Bronchial epithelial cell (primary cell): Measurements from ENCODE around the gene NPR3. TPM values are rescaled to one million over a fixed set of nuclear protein-coding genes. Genes with fewer than 3 reads are reported as not detected.

ENCODE experiments used
- DNase-seq: peaks from one replicate; pipeline ENCODE4 v3.0.0-alpha.2; 2010; ENCODE audit warnings: low read depth
- FAIRE-seq: peaks from 2 replicates; lab custom pipeline; 2011; peaks lifted over from hg19 to GRCh38; lab: Jason Lieb, UNC
- H3K27me3 ChIP-seq: 2 replicates; pipeline ENCODE4 v1.5.1; 2011; ENCODE audit warnings: low read length; ENCODE audit not compliant: control insufficient read depth, insufficient read depth
- H3K36me3 ChIP-seq: 2 replicates; pipeline ENCODE4 v1.5.1; 2011; ENCODE audit warnings: low read length; ENCODE audit not compliant: control insufficient read depth, insufficient read depth
- H3K4me3 ChIP-seq: 2 replicates; pipeline ENCODE4 v1.5.1; 2011; ENCODE audit warnings: mild to moderate bottlenecking, low read depth, low read length, control low read depth
- CTCF ChIP-seq: IDR thresholded peaks from 2 replicates; pipeline ENCODE4 v1.5.1; 2011; ENCODE audit warnings: mild to moderate bottlenecking, moderate library complexity, low read length, control low read depth, inconsistent platforms; ENCODE audit not compliant: insufficient read depth, severe bottlenecking
- total RNA-seq: library from RNA; depleted of rRNA; stranded (reverse); fragments of >200 nt; gene quantifications from 2 replicates; pipeline ENCODE4 v1.2.1, GENCODE V29; 2014

NPR3 gene
- total RNA-seq, 1 donor from 2014 or later: 17.1 TPM

GRCh38 chr5:32733590-32734340 is 22.6 kb downstream of the NPR3 start:
- no peak for FAIRE-seq
- DNase-seq: no peak
- no peak for TF ChIP-seq CTCF
- no peak overlapping the region for H3K4me3 ChIP-seq
- no peaks in the 10 kb centered on the region for H3K27me3 ChIP-seq
- no peaks in the 10 kb centered on the region for H3K36me3 ChIP-seq

- H3K27me3 ChIP-seq: no peaks in the 10 kb centered on the region
- H3K4me3 ChIP-seq: no peak overlapping the region
- FAIRE-seq (no peak), DNase-seq (no peak)
- no peaks in the 10 kb centered on the region for H3K36me3 ChIP-seq
- TF ChIP-seq CTCF: no peak
These were observed 23.8 kb downstream of the NPR3 start for GRCh38 chr5:32734827-32735378.

- H3K4me3 ChIP-seq: no peak overlapping the region
- no peak for TF ChIP-seq CTCF
- FAIRE-seq: no peak
- H3K36me3 ChIP-seq: no peaks in the 10 kb centered on the region
- H3K27me3 ChIP-seq: no peaks in the 10 kb centered on the region
- no peak for DNase-seq
These were observed 24.4 kb downstream of the NPR3 start for GRCh38 chr5:32735512-32735911.

- TF ChIP-seq CTCF: no peak
- no peak for FAIRE-seq
- no peak overlapping the region for H3K4me3 ChIP-seq
- no peak for DNase-seq
- no peaks in the 10 kb centered on the region for H3K36me3 ChIP-seq
- no peaks in the 10 kb centered on the region for H3K27me3 ChIP-seq
These were observed 25.7 kb downstream of the NPR3 start for GRCh38 chr5:32736842-32737241.

- Histone ChIP-seq H3K27me3 (no peaks in the 10 kb centered on the region), H3K4me3 (no peak overlapping the region), H3K36me3 (no peaks in the 10 kb centered on the region)
- no peak for DNase-seq
- no peak for TF ChIP-seq CTCF
- FAIRE-seq: no peak
These were observed 29.5 kb downstream of the NPR3 start for GRCh38 chr5:32740651-32741050.
